NCI-H2081 treated with DMSO at 0.1 percent for 48 hours (cell line): ENCODE results near the gene LAMB2.

Source experiments
- DNase-seq: peaks from one replicate; lab custom pipeline; 2025; lab: John Stamatoyannopoulos, UW

The LAMB2 gene

GRCh38 chr3:49121132-49121736, 11.6 kb downstream of the LAMB2 start:
- DNase-seq = no peak

GRCh38 chr3:49120438-49121131, 12.3 kb downstream of the LAMB2 start, which contains the start of gene USP19:
USP19 (minus strand) TSS chr3:49120823; CDS start chr3:49119145, 1,678 bp downstream.
- DNase-seq = peak; percentile 23

- no peak for DNase-seq
These were observed 12.8 kb downstream of the LAMB2 start for GRCh38 chr3:49120096-49120437.

GRCh38 chr3:49119439-49119838, 13.4 kb downstream of the LAMB2 start:
- no peak for DNase-seq

- DNase-seq = no peak
These were observed 13.8 kb downstream of the LAMB2 start for GRCh38 chr3:49119036-49119435.

- DNase-seq = no peak
These were observed 20.6 kb downstream of the LAMB2 start for GRCh38 chr3:49112262-49112661.

GRCh38 chr3:49111347-49111746, 21.5 kb downstream of the LAMB2 start:
- no peak for DNase-seq

- DNase-seq = no peak
These were observed 22.1 kb downstream of the LAMB2 start for GRCh38 chr3:49110780-49111179.

GRCh38 chr3:49108346-49108745, 24.5 kb downstream of the LAMB2 start:
- DNase-seq = no peak

GRCh38 chr3:49104427-49105291, 28.2 kb downstream of the LAMB2 start, which contains the start of gene QARS1:
QARS1 (minus strand) TSS chr3:49104757; CDS start chr3:49104733, 24 bp downstream.
- peak; percentile 33 for DNase-seq

GRCh38 chr3:49104052-49104426, 28.8 kb downstream of the LAMB2 start:
- no peak for DNase-seq

GRCh38 chr3:49100046-49100615, 32.7 kb downstream of the LAMB2 start:
- DNase-seq = no peak

- DNase-seq = no peak
These were observed 33.8 kb downstream of the LAMB2 start for GRCh38 chr3:49098910-49099630.

- DNase-seq = no peak
These were observed 34.4 kb downstream of the LAMB2 start for GRCh38 chr3:49098429-49098828.

- peak; percentile 72 for DNase-seq
These were observed 38.7 kb downstream of the LAMB2 start, which contains the start of gene QRICH1 for GRCh38 chr3:49093853-49094767. QRICH1 (minus strand) TSS chr3:49094071; CDS start chr3:49077017, 17,054 bp downstream.

- peak; percentile 6 for DNase-seq
These were observed 39.7 kb downstream of the LAMB2 start for GRCh38 chr3:49092938-49093852.

GRCh38 chr3:49081429-49081828, 51.4 kb downstream of the LAMB2 start:
- DNase-seq = no peak

- DNase-seq = no peak
These were observed 53.6 kb downstream of the LAMB2 start for GRCh38 chr3:49079270-49079669.

GRCh38 chr3:49076646-49077045, 56.2 kb downstream of the LAMB2 start:
- DNase-seq = no peak
